HepG2 (cell line): ENCODE results near the gene YBX2. TPM values are rescaled to one million over a fixed set of nuclear protein-coding genes. Genes with fewer than 3 reads are reported as not detected.

Source experiments
- BCLAF1 ChIP-seq: fragments of 450-650 bp; IDR thresholded peaks from 2 replicates; pipeline ENCODE4 v1.6.1; 2017; ENCODE audit warnings: mild to moderate bottlenecking
- FOXA3 ChIP-seq: IDR thresholded peaks from 2 replicates; pipeline ENCODE4 v1.6.1; 2016; ENCODE audit warnings: missing genetic modification reagents, missing compliant biosample characterization
- JARID2 ChIP-seq: sonication (generic); formaldehyde crosslinking; IDR thresholded peaks from 2 replicates; pipeline ENCODE4 v1.8.1; 2023; ENCODE audit warnings: missing genetic modification reagents, inconsistent platforms; ENCODE audit not compliant: insufficient replicate concordance
- JUNB ChIP-seq: sonication (generic); formaldehyde crosslinking; IDR thresholded peaks from 2 replicates; pipeline ENCODE4 v1.8.0; 2022; ENCODE audit warnings: missing genetic modification reagents, mild to moderate bottlenecking, borderline replicate concordance
- KAT8 ChIP-seq: IDR thresholded peaks from 2 replicates; pipeline ENCODE4 v1.6.1; 2016; ENCODE audit warnings: missing genetic modification reagents, missing compliant biosample characterization
- MED1 ChIP-seq: sonication (generic); formaldehyde crosslinking; IDR thresholded peaks from 2 replicates; pipeline ENCODE4 v1.4.0; 2020; ENCODE audit warnings: missing genetic modification reagents
- MTF1 ChIP-seq: sonication (generic); formaldehyde crosslinking; IDR thresholded peaks from 2 replicates; pipeline ENCODE4 v1.5.0; 2020; ENCODE audit warnings: missing genetic modification reagents
- MXD3 ChIP-seq: IDR thresholded peaks from 2 replicates; pipeline ENCODE4 v1.6.1; 2016; ENCODE audit warnings: mild to moderate bottlenecking, missing biosample characterization, missing genetic modification reagents
- PBX3 ChIP-seq: sonication (generic); formaldehyde crosslinking; IDR thresholded peaks from 2 replicates; pipeline ENCODE4 v1.8.1; 2023; ENCODE audit warnings: missing genetic modification reagents, inconsistent platforms, borderline replicate concordance
- PCBP1 ChIP-seq: fragments of 200-400 bp; formaldehyde crosslinking; IDR thresholded peaks from 2 replicates; pipeline ENCODE4 v1.6.1; 2017; ENCODE audit warnings: mild to moderate bottlenecking, low read depth, low read length, borderline replicate concordance
- RFX3 ChIP-seq: IDR thresholded peaks from 2 replicates; pipeline ENCODE4 v1.6.1; 2016; ENCODE audit warnings: missing biosample characterization, missing genetic modification reagents
- UBTF ChIP-seq: sonication (generic); formaldehyde crosslinking; IDR thresholded peaks from 2 replicates; pipeline ENCODE4 v1.4.0; 2020; ENCODE audit warnings: mild to moderate bottlenecking, missing genetic modification reagents
- ZHX1 ChIP-seq: sonication (generic); formaldehyde crosslinking; IDR thresholded peaks from 2 replicates; pipeline ENCODE4 v1.8.1; 2022; ENCODE audit warnings: low read depth, mild to moderate bottlenecking, missing genetic modification reagents
- ZNF7 ChIP-seq: IDR thresholded peaks from 2 replicates; pipeline ENCODE4 v1.6.1; 2016; ENCODE audit warnings: missing biosample characterization, missing genetic modification reagents
- ZXDC ChIP-seq: sonication (generic); formaldehyde crosslinking; IDR thresholded peaks from 2 replicates; pipeline ENCODE4 v1.5.0; 2020; ENCODE audit warnings: mild to moderate bottlenecking, missing genetic modification reagents
- polyA plus RNA-seq, 8 experiments: library from polyadenylated mRNA; depleted of rRNA in 3 of 8; stranded (reverse) in 7 of 8; unstranded in 1 of 8; fragments of >200 nt; fragmentation: Illumina TruSeq in 4 of 8; extraction: Trizol in 4 of 8; gene quantifications; 2 replicates each; pipeline versions ENCODE4 v1.2.1 to v1.2.3, GENCODE V29; 2011 to 2016; ENCODE audit warnings: low read depth in 4 of 8, missing spikeins in 1 of 8, mixed read lengths in 1 of 8; ENCODE audit not compliant: insufficient read depth in 1 of 8
- total RNA-seq, 5 experiments: library from RNA; depleted of rRNA; stranded (reverse); fragments of >200 nt; fragmentation: Illumina TruSeq; extraction: Trizol; gene quantifications; 2 replicates each; pipeline ENCODE4 v1.2.3, GENCODE V29; 2016; ENCODE audit warnings: low read depth in 1 of 5

The YBX2 gene
- total and polyA plus RNA-seq, 2 of the 13 experiments (the other 11 are each of a cell fraction or from before 2014, with no cell fraction given): 0.12 to 0.22 TPM

GRCh38 chr17:7241783-7242716 lies 52.4 kb downstream of the YBX2 start, which contains the start of gene GABARAP (continued):
- no peak for TF ChIP-seq JARID2 (CRISPR knock-in tag)
- TF ChIP-seq BCLAF1: no peak
- no peak for TF ChIP-seq PBX3 (CRISPR knock-in tag)
- no peak for TF ChIP-seq RFX3 (CRISPR knock-in tag)
- TF ChIP-seq MED1 (CRISPR knock-in tag): no peak
- TF ChIP-seq ZHX1 (CRISPR knock-in tag): no peak; the same call in 1 of the 2 replicates
- TF ChIP-seq JUNB: no peak
- no peak for TF ChIP-seq ZNF7 (CRISPR knock-in tag)
- no peak for TF ChIP-seq FOXA3 (CRISPR knock-in tag)
- TF ChIP-seq PCBP1: no peak
- no peak for TF ChIP-seq ZXDC (CRISPR knock-in tag)
- TF ChIP-seq KAT8 (CRISPR knock-in tag): no peak
- TF ChIP-seq MTF1 (CRISPR knock-in tag): no peak
- TF ChIP-seq MXD3 (CRISPR knock-in tag): no peak; the same call in 1 of the 2 replicates
- TF ChIP-seq UBTF: peak; percentile 61
